Midbrain (tissue), 1 donor: ENCODE measurements around the gene CTBP2.

Experiments
- DNase-seq: peaks from one replicate; lab custom pipeline; 2025; lab: John Stamatoyannopoulos, UW

Gene CTBP2

DNA sequence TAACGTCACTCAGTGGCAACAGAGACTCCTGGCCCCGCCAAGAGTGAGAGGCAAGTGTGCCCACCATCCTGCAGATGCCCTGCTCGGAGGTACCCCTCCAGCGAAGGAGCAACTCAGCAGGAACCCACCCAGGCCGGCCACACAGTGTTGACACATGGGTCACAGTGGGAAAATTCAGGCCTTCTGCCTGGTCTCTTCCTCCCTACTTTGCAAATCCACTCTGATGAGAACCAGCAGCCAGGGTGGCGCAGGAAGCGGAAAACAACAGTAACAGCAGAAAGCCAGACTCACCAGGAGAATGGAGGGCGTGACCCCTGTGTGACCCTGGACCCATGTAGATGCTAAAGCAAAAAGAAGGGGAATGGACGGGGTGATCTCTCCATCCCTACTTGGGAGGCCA lies 53.8 kb downstream of the CTBP2 start:
- DNase-seq = no peak

DNA sequence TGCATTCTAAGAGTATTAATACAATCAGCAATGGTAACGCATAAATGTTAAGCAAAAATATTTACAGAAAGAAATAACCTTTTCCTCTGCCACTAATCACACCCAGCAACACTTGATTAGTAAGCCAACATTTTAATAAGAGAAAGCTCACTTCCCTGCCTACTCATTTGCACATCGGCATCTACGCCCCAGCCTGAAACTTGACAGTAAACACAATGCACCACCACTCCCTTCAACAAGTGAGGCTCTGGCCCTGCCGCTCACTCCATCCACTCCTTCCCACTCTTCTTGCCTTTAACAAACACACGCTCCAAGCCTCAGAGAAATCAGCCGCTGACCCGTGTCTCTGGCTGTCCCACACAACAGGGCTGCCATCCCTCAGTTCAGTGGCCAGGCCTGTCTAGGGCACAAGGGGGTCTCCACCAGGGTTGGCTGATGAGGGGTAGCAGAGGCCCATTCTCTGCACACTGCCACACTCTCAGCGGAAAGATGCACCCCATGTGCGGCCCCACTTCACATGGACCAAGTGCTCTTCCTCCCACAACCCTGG lies 54.6 kb downstream of the CTBP2 start:
- no peak for DNase-seq

DNA sequence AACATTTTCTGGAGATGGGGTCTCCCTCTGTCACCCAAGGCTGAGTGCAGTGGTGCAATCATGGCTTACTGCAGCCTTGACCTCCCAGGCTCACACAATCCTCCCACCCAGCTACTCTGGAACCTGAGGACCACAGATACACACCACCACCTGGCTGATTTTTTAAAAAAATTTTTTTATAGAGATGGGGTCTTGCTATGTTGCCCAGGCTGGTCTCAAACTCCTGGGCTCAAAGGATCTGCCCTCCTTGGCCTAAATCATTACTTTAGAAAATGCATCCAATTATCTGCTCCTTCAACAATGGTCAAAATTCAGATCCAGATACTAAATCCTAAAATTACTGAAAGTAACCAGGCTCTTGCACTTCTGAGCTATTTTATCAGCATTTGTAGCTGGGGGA lies 55.2 kb downstream of the CTBP2 start:
- DNase-seq = no peak

DNA sequence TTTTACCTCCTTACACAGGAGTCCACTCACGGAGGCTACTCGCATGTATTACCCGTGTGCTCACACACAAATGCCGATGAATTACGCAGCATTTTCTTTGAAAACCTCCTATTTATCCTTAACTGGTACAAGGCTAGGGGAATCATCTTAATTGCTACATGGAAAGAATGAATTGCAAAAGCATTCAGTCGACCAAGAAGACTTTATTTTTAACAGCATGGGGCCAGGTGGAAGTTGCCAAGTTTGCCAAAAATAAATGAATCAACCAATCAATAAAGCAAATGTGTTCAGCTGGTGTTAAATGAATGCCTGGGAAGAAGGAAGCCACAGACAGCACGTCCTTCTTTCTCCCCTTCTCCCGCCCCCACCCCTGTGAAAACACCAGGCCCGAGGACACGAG lies 55.8 kb downstream of the CTBP2 start:
- no peak for DNase-seq

DNA sequence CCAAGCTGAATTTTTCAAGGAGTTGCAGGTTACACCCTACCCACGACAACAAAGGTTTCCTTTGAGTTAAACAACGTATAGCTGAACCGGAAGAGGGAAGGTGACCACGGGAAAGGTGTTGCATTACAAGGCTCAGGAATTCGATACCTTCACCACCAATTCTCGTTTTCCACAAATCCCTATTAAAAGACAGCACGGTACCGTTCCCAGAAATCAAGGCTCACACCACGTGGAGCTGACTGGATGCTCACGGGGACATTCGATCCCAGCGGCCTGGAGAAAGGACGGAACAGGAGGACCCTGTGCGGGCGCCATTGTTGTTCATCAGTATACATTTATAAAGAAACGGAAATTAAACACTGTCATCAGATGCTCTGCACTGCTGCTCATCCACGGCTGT lies 56.4 kb downstream of the CTBP2 start:
- DNase-seq = no peak

DNA sequence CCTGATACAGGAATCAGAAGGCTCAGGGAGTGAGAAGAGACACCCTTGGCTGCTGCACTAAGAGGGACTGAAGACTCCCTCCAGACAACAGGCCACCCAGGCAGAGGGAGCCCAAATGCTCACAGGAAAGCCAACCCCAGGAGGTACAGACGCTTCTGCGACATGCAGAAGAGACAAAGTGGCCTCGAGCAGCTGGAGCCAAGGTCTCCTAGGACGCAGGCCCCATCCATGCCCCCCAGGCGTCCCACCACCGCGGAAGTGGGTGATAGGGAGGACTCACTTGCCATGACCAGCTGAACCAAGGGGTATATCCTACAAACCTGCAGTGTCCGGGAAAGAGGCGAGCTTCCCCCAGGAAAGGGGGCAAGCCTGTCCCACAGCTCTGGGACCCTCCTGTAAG lies 56.9 kb downstream of the CTBP2 start:
- DNase-seq = no peak

DNA sequence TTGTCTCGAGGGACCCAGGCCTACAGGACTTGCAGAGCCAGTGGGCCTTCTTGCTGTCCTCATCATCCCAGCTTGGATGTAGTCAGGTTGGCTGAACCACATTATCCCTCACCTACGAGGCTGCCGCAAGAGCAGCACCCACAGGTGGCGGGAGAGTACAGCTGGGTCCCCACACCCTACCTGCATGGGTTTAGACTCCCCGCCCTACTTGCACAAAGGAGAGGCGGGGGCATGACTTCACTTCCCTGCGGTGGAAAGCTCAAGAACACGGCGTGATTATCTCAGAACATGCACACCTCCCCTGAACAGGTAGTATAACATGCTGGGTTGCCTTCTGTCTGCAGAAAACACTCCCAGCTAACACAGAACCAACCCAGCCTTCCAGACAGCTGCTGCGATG lies 57.5 kb downstream of the CTBP2 start:
- no peak for DNase-seq

DNA sequence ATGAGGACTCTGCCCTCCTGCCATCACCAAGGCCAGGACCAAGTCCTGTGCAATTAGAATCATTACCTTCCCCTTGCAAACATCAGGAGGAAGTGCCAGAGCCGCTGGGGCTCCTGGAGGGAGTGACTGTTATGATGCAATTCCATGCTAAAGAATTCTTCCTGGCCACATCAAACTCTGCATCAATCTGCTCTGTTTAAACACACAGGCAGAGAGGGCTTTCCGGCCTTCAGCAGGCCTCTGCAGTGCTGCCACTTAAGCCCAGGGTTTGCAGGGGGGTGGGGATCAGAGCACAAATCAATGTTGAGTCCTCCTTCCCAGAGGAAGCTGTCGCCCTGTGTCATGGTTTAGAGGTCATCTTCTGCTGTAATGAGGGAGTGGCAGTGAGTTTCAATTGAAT lies 58.1 kb downstream of the CTBP2 start:
- DNase-seq = no peak

DNA sequence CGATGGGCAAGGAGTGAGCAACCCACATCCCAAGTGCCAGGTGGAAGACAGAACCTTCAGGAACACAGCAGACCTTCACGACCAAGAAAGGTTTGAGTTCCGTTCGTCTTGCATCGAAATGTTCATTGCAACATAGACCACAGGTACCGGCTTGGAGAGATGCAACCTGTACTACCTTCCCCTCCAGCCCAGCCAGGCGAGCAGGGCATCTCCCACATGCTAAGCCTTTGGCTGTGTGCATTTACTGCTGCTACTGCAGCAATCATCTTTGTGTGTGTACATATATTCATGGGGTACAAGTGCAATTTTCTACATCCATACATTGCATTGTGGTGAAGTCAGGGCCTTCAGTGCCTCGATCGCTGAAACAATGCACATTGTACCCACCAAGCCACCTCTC lies 58.8 kb downstream of the CTBP2 start:
- DNase-seq = no peak

DNA sequence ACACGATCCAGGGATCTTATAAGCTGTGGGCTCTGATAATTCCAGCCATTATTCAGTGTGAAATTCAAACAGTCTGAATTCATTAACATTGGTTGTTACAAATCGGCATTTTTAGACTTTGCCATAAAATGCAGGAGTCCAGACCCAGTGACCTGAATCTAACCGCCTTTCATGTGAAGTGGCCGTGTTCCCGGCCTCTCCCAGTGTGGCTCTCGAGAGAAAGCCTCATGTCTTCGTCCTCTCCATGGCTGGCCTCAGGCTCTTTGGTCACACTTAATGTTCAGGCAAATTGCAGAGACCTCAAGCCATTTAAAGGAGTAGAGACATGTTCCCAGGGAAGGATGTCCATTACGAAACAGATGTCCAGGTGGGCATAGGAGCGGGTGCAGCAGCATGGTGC lies 59.3 kb downstream of the CTBP2 start:
- DNase-seq = no peak

DNA sequence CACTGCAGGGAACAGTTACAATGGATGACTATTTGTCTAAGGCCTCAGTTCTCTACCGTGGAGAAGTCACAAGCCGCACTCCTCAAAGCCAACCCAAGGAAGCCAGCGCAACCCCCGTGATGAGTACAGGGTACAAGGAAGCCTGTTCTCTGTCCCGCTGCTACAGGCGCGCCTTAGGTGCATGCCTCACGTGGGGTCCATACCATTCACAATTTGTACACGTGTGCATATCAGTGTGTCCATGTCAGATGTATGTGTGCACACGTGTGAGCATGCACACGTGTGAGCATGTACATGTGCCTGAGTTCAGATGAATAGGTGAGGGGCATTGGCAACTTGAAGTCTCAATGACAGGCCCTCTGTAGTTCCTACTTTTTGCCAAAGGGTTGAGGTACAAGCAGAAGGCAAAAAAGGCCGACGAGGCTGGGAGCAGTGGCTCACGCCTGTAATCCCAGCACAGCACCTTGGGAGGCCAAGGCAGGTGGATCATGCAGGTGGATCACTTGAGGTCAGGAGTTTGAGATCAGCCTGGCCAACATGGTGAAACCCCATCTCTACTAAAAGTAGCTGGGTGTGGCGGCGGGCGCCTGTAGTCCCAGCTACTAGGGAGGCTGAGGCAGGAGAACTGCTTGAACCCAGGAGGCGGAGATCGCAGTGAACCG lies 62.8 kb downstream of the CTBP2 start:
- DNase-seq = no peak

DNA sequence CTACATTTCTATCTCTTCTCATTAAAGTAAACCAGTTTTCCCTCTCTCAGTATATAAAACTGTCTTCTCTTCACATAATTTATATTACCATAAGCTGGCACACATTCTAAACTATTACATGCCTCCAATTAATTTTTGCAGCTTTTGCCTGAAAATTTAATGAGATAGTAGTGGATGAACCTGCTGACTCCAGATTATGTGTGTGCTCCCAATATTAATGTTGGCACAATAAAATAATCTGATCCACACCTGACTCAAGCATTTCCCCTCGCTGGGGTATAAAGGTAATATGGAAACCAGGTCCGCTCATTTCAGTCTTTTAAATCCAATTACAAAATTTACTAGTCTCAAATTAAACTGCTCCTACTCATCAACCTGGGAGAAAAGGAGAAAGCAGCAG lies 63.4 kb downstream of the CTBP2 start:
- DNase-seq = no peak

DNA sequence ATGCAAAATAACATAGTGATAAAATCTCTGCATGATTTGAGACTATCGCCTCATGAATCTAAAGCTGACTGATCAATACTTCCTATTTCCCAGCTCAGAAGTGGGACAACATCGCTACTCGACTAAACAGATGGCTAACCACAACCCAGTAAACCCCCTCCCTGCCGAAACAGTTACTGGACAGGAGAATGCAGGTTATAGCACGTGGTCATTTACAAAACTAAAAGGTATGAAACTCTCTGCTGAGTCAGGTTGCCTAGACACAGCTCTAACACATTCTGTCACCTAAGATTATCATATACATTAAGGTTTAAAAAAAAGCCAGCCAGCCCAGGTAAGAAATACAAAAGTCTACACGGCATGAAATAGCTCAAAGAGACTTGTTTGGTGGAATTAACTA lies 64.0 kb downstream of the CTBP2 start:
- no peak for DNase-seq

DNA sequence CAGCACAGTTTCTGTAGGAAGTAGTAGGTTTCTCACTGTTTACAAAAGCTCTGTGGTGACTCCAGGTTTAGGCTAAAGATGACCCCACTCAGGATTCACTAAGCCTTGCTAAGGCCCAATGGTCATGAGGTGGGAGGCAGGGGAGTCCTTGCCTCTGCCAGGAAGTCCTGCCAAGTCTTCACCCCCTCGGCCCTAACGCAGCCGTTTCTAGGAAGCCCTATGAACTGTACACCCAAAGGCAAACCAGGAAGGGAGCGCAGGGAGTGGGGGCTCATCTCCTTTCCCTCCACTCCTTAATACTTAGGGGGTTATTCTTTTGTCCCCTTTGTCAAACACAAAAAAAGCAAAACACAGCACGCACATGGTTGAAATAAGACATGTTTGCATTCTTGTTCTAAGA lies 64.6 kb downstream of the CTBP2 start:
- no peak for DNase-seq

DNA sequence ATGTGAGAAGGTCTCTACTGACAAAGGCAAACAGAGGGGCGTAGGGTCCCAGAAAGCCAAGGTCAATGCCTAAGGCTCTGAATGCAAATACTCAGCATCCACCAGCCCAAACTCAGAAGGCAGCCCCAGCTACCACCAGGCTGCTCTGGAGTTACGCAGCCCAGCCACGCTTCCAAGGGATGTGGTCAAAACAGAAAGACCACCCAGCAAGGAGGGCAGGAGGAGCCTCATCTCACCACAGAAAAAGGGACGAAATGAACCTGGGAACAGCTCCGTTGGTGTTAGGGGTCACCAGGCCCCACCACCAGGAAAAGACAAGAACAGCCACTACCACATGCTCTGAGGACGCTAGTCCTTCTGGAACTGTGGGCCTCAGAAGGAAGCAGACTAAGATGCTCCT lies 65.1 kb downstream of the CTBP2 start:
- DNase-seq = no peak

DNA sequence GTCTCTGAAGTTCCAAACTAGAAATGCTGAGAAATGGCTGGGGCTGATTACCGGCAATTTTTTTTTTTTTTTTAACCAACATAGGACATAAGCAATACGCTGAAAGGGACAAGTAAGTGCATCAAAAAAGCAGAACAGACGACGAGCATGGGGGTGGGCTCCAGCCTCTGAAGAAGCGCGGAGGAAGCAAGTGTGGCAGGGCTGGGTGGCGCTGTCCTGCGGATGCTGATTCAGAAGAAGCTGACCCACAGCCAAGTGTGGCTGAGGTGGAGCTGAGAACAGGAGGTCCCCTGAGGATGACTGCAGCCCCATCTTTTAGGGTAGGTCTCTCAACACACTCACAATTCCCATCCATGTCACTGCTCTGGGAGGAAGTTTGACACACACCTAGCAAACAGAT lies 65.6 kb downstream of the CTBP2 start:
- no peak for DNase-seq

DNA sequence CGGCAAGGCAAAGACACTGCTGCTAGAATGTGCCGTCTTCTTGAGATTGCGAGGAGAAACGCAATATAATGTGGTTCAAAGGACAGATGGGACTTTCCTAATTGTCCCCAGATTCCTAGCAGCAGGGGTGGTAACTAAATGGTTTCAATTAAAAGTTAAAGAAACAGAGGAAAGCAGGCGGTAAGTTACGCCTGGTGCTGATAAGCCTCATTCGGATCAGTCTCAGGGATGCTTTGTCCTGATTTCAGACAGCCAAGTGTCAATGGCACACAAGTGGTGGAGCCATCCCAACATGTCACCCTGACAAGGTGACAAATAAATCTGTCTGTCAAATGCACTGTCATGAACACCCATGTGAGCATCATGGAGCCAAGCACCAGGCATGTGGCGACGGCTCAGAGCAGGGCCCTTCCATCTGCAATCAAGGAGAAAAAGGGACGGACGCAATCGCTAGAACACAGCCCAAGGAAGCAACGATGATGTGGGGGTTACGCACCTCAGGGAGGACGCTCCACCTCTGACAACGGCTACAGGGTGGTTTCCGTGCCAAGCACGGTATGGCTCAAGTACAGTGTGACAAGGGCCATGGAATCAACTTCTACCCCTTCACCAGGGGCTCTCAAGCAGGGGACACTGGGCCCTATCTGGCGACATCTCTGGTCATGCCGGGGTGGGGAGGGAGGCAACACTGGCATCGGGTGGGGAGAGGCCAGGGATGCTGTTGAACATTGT lies 66.2 kb downstream of the CTBP2 start:
- no peak for DNase-seq

DNA sequence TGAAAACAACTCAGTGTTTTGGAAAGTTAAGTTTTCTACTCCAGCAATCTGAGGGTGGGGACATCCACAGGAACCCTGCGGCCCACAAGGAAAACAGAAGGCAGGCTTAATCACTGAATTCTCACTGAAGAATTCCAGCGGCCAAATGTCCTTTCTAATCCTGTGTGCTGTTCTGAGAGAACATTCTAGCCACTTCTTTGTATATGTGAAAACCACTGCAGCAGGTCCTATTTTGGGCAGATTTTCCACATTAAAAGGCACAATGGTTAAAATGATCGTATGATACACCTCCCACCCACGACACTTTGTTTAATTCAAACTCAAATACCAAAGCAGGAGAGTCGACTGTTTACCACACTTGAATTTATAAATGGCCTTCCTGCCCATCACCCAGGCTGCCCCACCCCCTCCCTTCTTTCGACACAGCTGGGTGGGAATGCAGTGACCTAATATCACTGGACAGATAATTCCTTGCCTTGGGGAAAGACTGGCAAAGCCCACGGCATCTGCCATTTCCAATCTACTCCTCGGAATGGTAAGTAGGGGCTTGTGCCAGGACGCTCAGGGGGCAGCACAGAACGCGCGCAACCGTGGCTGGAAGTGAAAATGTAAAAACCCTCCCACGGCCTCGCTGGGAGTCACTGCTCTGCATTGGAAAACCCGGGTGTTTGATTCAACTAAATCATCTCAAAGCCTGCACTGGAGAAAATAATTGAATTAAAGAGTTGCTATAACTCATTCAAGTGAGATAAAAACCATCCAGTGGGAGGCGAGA lies 67.0 kb downstream of the CTBP2 start:
- no peak for DNase-seq

DNA sequence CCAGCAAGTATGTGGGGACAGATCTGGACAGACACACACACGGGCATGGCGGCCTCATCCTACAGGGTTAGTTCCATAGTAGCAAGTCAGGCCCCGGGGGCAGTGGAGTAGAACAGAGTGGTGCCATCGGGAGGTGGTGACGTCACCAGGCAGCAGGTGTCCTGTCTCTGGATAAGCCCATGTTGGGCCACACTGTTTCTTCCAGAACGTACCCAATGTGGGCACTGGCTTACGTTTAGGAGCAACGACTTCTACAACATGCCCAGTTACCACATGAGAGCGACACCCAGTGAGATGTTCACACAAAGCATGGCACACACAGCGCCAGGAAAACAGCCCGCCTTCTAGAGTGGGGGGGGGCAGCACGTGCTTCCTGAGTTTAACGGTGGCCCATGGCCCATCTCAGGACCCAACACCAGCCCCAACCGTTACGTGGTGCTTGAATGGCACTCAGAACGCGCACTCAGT lies 67.8 kb downstream of the CTBP2 start:
- DNase-seq = no peak

DNA sequence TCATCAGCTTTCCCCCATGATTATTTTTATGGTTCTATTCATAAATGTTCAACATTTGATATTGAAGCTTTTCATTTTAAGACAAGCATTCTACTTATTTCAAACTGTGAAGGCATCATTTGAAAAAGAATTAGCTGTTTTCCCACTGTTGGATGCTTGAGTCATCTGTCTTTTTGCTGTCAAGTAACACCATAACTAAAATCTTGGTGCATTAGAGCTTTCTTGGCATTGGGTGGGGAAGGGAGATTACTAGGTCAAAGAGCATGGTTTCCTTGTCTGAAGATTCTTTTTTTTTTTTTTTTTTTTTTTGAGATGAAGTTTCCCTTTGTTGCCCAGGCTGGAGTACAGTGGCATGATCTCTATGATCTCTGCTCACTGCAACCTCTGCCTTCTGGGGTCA lies 68.5 kb downstream of the CTBP2 start:
- no peak for DNase-seq

DNA sequence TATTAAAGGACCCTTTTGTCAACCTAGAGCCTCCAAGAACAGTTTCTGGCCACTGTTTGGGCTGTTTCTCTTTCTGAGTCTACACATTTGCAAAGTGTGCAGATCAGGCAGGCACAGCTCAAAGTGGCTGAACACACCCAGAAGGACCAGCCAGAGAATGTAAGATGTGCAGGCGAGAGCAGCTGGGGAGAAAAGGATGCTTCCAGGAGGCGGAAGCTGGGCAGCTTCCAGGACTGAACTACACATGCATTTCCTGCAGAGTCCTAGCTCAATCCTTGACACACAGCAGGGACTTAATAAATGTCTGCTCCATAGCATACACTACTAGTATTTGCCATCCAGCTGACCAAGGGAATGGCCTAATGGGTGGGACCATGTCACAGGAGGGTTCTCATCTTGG lies 70.9 kb downstream of the CTBP2 start:
- DNase-seq = no peak

DNA sequence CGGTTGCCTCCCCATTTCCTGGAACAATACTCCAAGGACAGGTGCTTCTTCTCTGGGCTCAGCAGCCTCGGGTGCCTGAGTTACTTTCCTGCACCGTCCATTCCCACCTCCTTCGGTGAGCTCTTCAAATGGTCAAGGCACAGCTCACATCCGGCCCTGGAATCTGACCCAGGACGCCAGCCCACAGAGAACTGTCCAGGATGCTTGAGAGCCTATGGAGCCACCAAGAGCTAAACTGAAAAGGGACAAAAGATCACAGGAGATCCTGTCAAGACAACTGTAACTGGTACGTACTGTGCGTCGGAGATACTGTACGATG lies 72.5 kb downstream of the CTBP2 start:
- no peak for DNase-seq
